GM12891 (cell line): ENCODE data around the gene TJAP1.

Experiments used
- PAX5 ChIP-seq: IDR thresholded peaks from 2 replicates; pipeline ENCODE4 v1.6.1; 2011; ENCODE audit warnings: low read length, moderate library complexity, mild to moderate bottlenecking; ENCODE audit not compliant: insufficient read depth, severe bottlenecking
- POLR2A ChIP-seq: IDR thresholded peaks from 2 replicates; pipeline ENCODE4 v1.6.1; 2011; ENCODE audit warnings: low read depth, low read length, control low read depth
- POLR2AphosphoS5 ChIP-seq: IDR thresholded peaks from 2 replicates; pipeline ENCODE4 v1.6.1; 2011; ENCODE audit warnings: low read depth, low read length, control low read depth

GRCh38 chr6:43496370-43497128, 19.2 kb downstream of the TJAP1 start:
- TF ChIP-seq POLR2AphosphoS5 (no peak), PAX5 (no peak), POLR2A (no peak)
